ENCODE measurements around the gene SPATA3. TPM values are rescaled to one million over a fixed set of nuclear protein-coding genes. Genes with fewer than 3 reads are reported as not detected.

The SPATA3 gene
- total and polyA plus RNA-seq, 2 of the 13 experiments (the other 11 are each of a cell fraction or from before 2014, with no cell fraction given), result not detected

DNA sequence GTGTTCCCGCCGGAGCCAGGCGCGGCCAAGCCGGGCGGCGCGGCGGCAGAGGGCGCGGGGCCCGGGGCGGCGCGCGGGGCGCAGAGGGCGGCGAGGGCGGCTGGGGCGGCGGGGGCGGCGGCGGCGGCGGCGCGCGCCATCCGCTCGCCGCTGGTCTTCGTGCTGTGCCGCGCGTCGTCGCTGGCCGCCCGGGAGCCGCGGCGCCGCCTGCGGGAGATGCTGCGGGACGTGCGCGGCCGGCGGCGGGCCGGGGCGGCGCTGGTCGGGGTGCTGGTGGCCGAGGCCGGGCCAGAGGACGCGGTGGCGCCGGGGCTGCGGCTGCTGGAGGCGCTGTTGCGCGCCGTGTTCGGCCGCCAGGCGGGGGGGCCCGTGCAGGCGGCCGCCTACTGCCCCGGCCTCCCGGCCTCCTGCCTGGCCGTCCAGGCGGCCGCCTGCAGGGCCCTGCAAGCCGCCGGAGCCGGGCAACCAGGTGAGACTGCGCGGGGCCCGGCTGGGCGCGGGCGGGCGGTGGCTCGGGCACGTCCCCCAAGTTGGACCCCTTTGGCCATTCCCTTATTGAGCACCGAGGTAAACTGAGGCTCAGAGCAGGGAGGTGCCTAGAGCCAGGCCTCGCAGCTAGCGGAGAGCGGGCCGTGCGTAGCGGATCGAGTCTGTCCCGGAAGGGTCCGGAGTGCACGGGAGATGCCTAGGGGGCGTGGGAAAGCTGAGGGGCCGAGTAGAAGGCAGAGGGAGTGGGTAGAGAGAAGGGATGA is 42.0 kb downstream of the SPATA3 start (continued):
- TF ChIP-seq, protein P1, sequence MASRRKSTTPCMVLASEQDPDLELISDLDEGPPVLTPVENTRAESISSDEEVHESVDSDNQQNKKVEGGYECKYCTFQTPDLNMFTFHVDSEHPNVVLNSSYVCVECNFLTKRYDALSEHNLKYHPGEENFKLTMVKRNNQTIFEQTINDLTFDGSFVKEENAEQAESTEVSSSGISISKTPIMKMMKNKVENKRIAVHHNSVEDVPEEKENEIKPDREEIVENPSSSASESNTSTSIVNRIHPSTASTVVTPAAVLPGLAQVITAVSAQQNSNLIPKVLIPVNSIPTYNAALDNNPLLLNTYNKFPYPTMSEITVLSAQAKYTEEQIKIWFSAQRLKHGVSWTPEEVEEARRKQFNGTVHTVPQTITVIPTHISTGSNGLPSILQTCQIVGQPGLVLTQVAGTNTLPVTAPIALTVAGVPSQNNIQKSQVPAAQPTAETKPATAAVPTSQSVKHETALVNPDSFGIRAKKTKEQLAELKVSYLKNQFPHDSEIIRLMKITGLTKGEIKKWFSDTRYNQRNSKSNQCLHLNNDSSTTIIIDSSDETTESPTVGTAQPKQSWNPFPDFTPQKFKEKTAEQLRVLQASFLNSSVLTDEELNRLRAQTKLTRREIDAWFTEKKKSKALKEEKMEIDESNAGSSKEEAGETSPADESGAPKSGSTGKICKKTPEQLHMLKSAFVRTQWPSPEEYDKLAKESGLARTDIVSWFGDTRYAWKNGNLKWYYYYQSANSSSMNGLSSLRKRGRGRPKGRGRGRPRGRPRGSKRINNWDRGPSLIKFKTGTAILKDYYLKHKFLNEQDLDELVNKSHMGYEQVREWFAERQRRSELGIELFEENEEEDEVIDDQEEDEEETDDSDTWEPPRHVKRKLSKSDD (CRISPR knock-in tag; IDR thresholded peaks at IDR 0.05; ENCODE audit: low read depth), result no peak
- no peak for TF ChIP-seq YEATS2 (CRISPR knock-in tag; IDR thresholded peaks at IDR 0.05; ENCODE audit: borderline replicate concordance)
- no peak for TF ChIP-seq ZKSCAN5 (CRISPR knock-in tag; IDR thresholded peaks at IDR 0.05)
- no peak for TF ChIP-seq CHD2 (IDR thresholded peaks at IDR 0.05; ENCODE audit: low read depth, low read length)
- TF ChIP-seq, protein P2, sequence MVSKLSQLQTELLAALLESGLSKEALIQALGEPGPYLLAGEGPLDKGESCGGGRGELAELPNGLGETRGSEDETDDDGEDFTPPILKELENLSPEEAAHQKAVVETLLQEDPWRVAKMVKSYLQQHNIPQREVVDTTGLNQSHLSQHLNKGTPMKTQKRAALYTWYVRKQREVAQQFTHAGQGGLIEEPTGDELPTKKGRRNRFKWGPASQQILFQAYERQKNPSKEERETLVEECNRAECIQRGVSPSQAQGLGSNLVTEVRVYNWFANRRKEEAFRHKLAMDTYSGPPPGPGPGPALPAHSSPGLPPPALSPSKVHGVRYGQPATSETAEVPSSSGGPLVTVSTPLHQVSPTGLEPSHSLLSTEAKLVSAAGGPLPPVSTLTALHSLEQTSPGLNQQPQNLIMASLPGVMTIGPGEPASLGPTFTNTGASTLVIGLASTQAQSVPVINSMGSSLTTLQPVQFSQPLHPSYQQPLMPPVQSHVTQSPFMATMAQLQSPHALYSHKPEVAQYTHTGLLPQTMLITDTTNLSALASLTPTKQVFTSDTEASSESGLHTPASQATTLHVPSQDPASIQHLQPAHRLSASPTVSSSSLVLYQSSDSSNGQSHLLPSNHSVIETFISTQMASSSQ (IDR thresholded peaks at IDR 0.05; ENCODE audit: low read depth), result no peak
- TF ChIP-seq, protein P2 (CRISPR knock-in tag; IDR thresholded peaks at IDR 0.05; ENCODE audit: borderline replicate concordance), result no peak
- TF ChIP-seq RFXAP (CRISPR knock-in tag; IDR thresholded peaks at IDR 0.05; ENCODE audit: borderline replicate concordance), result 0 out of 2 replicates have a peak, but pooled peaks have one; percentile 6
- TF ChIP-seq, protein P3, sequence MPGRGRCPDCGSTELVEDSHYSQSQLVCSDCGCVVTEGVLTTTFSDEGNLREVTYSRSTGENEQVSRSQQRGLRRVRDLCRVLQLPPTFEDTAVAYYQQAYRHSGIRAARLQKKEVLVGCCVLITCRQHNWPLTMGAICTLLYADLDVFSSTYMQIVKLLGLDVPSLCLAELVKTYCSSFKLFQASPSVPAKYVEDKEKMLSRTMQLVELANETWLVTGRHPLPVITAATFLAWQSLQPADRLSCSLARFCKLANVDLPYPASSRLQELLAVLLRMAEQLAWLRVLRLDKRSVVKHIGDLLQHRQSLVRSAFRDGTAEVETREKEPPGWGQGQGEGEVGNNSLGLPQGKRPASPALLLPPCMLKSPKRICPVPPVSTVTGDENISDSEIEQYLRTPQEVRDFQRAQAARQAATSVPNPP (CRISPR knock-in tag; IDR thresholded peaks at IDR 0.05), result no peak
- no peak for TF ChIP-seq ZBTB8A (CRISPR knock-in tag; IDR thresholded peaks at IDR 0.05; ENCODE audit: borderline replicate concordance, low read depth)
- TF ChIP-seq SPEN (CRISPR knock-in tag; IDR thresholded peaks at IDR 0.05; ENCODE audit: low read depth), result peak; percentile 82
- TF ChIP-seq ZNF3 (CRISPR knock-in tag; IDR thresholded peaks at IDR 0.05), result no peak
- no peak for TF ChIP-seq FIP1L1 (IDR thresholded peaks at IDR 0.05; ENCODE audit: borderline replicate concordance, insufficient read depth, low read depth, low read length)
- no peak for TF ChIP-seq NBN (conservative IDR thresholded peaks at IDR 0.05)
- no peak for TF ChIP-seq CCDC6 (CRISPR knock-in tag; IDR thresholded peaks at IDR 0.05)
- TF ChIP-seq SMC3 (IDR thresholded peaks at IDR 0.05; ENCODE audit: low read length), result no peak
- TF ChIP-seq ZMYM2 (CRISPR knock-in tag; IDR thresholded peaks at IDR 0.05), result no peak
